NCI-H2196 (cell line): ENCODE measurements around the gene H2AZ1.
A peak's percentile ranks its signal among the peaks of the same experiment; 100 is the strongest.

ENCODE experiments used
- DNase-seq: peaks from one replicate; lab custom pipeline; 2025; ENCODE audit not compliant: unreplicated experiment; lab: John Stamatoyannopoulos, UW

H2AZ1 gene

DNA sequence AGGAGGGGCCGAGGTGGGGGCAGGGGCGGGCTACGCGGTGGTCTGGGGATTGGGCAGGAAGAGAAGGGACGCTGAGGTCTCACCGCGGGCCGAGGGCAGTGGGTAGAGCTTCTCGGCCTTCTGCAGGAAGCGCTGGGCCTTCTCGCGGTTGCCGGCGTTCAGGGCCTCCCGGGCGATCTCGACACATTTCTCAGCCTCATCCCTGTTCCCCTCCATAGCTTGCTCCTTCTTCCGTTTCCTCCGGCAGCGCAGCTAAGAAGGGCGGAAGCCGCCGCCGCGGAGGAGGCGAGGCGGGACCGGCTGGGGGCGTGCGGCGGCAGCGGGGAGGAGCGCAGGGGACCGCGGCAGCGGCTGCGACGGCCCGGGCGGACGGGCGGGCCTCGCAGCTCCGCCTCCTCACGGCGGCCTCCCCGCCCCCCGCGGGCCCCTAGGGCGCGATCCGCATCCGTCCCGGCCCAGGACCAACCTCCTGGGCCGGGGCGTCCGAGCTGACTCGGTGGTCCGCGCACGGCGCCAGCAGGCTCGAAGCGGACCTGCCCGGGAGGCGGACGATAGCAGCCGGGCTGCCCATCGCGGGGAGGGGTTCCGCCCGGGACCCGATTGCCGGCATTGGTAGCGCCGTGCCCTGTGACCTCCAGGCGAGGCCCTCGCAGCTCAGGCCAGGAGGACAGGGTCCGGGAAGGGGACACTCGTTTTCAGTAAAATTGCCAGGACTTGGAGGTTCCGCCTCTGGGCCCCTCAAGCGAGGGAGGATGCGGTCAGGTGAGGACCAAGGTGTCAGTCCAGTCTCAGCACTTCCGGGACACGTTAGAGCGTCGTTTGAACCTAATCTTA is 3.5 kb downstream of the H2AZ1 start, which contains the start of gene DNAJB14:
Gene DNAJB14 (minus strand): TSS at position 263 of the 834 bp plus-strand sequence. CDS start 47 bp downstream, at position 216.
- peak; percentile 31 for DNase-seq

GRCh38 chr4:99945718-99946355 is 4.2 kb downstream of the H2AZ1 start:
- no peak for DNase-seq

DNA sequence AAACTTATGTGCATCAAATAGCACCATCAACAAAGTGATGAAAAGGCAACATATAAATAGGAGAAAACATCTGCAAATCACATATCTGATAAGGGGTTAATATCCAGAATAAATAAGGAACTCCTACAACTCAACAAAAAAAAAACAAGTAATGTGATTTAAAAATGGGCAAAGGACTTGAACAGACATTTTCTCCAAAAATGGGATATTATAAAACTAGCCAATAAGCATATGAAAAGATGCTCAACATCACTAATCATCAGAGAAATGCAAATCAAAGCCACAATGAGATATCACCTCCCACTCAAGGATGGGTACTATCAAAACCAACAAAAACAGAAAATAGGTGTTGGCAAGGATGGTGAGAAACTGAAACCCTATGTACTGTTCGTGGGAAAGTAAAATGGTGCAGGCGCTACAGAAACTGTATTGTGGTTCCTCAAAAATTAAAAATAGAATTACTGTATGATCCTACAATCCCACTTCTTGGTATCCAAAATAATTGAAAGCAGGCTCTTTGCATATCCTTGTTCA is 6.1 kb downstream of the H2AZ1 start:
- no peak for DNase-seq

GRCh38 chr4:99938243-99938753 is 11.8 kb downstream of the H2AZ1 start:
- DNase-seq, result no peak

DNA sequence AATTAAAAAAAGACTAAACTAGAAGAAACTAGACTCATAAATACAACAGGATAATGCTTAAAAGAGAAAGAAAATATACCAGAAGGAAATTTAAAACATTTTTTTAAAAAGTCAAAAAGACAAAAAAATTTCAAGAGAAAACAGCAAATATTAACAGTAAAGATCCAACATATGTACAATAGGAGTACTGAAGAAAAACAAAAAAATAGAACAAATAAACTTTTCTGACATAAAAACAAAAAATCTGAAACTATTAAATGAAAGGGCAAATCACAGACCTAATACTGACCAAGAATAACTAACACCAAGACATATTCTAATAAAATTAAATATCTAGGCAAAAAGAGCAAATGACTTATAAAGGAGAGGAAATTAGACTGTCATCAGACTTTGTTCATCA is 15.2 kb downstream of the H2AZ1 start:
- DNase-seq, result no peak

DNA sequence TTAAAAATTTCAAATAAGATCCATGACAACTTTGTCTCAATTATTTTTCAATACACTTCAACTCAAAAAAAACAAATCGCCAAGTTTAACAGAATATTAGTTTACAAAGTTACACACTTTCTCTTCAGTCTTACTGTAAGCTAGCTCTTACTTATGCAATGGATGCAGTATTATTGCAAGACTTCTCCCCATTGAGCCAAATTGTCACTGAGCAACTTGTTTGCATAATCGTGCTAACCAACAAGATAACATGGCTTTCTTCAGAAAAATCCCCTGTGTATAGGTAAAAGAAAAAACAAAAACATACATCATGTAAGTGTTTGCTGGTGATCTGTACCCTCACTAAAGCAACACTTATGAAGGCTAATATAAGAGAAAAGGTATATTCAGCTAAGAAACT is 22.5 kb downstream of the H2AZ1 start:
- DNase-seq, result no peak

DNA sequence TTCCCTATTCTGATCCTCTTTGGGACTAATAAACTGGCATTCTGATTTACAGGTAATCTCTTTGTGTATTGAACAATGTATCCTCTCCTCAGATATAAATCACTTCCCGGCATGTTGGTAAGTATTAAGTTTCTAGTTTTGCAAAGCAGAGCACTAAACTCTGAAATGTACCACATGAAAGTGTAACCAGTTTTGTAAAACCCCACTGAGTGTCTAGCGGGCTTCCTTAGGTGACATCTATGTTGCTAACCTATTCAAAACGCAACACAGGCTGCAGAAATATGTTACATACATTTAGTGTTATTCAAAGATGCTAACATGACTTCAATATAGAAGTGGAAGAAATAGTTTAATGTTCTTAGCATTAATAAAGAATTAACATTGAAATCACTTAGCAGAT is 28.9 kb downstream of the H2AZ1 start:
- no peak for DNase-seq

DNA sequence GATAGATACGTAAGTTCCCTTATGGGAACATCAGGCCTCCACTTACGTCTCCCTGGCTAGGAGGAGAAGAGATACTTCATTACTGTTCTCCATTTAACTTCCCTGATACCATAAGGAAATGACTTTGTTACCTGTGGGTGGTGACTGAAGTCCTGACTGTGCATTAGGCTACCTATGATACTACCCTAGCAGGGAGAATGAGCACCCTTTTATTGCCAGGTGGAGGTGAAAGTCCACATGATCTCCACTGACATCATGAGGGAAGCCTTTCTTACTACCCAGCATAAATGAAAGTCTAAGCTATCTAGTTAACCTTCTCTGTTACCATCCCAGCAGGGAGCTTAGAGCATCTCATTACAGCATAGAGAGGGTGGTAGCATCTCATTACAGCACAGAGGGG is 31.4 kb downstream of the H2AZ1 start:
- no peak for DNase-seq

- no peak for DNase-seq
Measured at GRCh38 chr4:99917575-99917974, 32.5 kb downstream of the H2AZ1 start.

GRCh38 chr4:99915449-99915848 is 34.6 kb downstream of the H2AZ1 start:
- no peak for DNase-seq
